KOPT-K1 (cell line): ENCODE measurements around the gene CCND1.

Experiments used
- H3K27ac ChIP-seq: fragments of 200-600 bp; sonication (generic); 2 replicates; pipeline ENCODE4 v1.5.1; 2016; ENCODE audit warnings: antibody characterized with exemption, mild to moderate bottlenecking, low read depth, low read length; ENCODE audit not compliant: poor library complexity, severe bottlenecking
- H3K36me3 ChIP-seq: fragments of 200-600 bp; sonication (generic); 2 replicates; pipeline ENCODE4 v1.5.1; 2017; ENCODE audit warnings: antibody characterized with exemption, mild to moderate bottlenecking, low read length, moderate library complexity; ENCODE audit not compliant: insufficient read depth
- H3K9me3 ChIP-seq: fragments of 200-600 bp; sonication (generic); 2 replicates; pipeline ENCODE4 v1.5.1; 2017; ENCODE audit warnings: antibody characterized with exemption, low read length, mild to moderate bottlenecking; ENCODE audit not compliant: insufficient read depth, poor library complexity, severe bottlenecking

The CCND1 gene

GRCh38 chr11:69642913-69643632 lies 2.1 kb downstream of the CCND1 start:
- Histone ChIP-seq H3K9me3 (no peaks in the 10 kb centered on the region), H3K36me3 (no peaks in the 10 kb centered on the region), H3K27ac (no peak overlapping the region)

DNA sequence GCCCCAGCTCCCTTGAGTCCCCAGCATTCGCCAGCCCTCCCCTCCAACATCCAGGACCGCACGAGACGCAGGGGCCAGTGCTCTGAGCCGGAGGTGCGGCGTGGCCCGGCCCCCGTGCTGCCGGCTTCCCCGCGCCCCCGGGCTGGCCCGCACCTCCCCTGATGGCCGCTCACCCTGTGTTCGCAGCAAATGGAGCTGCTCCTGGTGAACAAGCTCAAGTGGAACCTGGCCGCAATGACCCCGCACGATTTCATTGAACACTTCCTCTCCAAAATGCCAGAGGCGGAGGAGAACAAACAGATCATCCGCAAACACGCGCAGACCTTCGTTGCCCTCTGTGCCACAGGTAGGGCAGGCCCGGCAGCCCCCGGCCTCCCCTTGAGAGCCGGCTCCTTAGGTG lies 2.7 kb downstream of the CCND1 start:
- Histone ChIP-seq H3K9me3 (no peaks in the 10 kb centered on the region), H3K27ac (no peak overlapping the region), H3K36me3 (no peaks in the 10 kb centered on the region)

GRCh38 chr11:69644071-69644961 lies 3.4 kb downstream of the CCND1 start:
- no peaks in the 10 kb centered on the region for H3K36me3 ChIP-seq
- no peak overlapping the region for H3K27ac ChIP-seq
- no peaks in the 10 kb centered on the region for H3K9me3 ChIP-seq

DNA sequence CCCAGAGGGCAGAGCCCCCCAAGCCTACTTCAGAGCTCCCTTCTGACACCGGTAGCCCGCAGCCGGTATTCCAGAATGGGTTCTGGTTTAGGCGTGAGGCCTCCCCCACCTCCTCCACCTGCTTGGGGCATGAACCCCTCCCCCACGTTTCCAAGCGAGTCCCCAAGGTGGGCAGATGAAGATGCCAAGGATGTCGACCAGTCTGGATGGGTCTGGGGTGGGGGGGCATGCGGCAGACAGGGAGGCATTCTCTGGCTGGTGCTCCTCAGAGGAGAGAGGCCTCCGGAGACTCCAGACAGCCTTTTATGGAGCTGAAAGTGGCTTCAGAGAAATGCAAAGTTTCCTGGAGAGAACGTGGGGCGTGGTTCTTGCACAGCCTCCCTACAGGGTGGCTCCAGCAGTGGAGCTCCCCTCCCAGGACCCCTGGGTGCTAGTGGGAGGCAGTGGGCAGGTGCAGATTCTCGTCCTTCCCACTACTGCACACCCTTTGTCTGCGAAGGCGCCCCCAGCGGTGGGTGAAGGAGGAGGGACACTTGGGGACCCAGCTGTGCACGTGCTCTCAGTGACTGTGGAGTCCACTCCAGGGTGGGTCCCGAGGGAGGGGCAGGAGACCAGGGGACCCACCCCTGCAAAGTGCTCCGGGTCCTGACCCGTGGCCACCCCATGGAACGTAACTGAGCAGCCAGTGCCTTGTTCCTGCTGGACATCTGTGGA lies 4.2 kb downstream of the CCND1 start:
- H3K9me3 ChIP-seq: no peaks in the 10 kb centered on the region
- no peak overlapping the region for H3K27ac ChIP-seq

GRCh38 chr11:69645801-69646492 lies 5.0 kb downstream of the CCND1 start:
- Histone ChIP-seq H3K9me3 (no peaks in the 10 kb centered on the region), H3K27ac (no peak overlapping the region), H3K36me3 (no peaks in the 10 kb centered on the region)

More for the DNA sequence above, 4.2 kb downstream of the CCND1 start:
- H3K36me3 ChIP-seq: no peaks in the 10 kb centered on the region

DNA sequence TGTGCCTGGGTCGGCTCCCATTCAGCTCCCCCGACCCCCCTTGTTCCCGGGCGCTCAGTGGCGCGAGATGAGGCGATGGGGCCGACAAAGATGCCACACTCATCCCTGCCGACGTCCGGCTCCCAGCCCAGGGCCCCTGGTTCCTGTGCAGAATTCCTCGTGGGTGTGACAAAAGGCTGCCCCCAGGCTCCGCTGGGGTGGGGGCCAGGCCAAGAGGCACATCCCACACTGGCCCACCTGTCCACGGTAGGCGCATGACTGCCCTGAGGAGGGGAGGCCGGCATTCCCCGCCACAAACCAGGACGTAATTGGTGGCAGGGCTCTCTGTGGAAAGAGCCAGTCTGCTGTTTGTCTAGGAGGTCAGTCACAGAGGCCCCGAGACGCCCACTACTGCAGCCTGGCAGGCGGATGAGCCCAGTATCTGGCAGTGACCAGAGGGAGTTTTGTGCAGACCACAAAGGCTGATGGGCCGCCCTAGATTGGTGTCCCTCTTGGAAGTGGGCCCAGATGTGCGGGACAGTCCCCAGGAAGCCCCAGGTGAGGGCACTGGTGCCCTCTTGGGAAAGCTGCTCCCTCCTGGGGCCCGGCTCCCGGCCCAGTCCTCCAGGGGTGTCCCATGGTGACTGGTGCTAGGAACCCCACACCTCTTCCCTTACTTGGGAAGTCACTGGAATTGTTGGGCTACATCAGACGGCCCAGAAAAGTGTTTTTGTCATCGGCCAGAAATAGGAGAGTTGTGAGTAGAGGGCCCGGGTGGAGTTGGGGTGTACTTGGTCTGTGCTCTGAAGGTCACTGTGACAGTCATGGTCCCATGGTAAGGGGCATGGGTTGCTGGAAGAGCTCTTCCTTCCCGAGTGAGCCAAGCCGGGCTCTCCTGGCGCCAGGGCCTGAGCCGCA lies 5.8 kb downstream of the CCND1 start:
- Histone ChIP-seq H3K36me3 (no peaks in the 10 kb centered on the region), H3K27ac (no peak overlapping the region), H3K9me3 (no peaks in the 10 kb centered on the region)

- no peaks in the 10 kb centered on the region for H3K36me3 ChIP-seq
- no peaks in the 10 kb centered on the region for H3K9me3 ChIP-seq
- no peak overlapping the region for H3K27ac ChIP-seq
Observed at GRCh38 chr11:69647390-69647748, 6.4 kb downstream of the CCND1 start.

DNA sequence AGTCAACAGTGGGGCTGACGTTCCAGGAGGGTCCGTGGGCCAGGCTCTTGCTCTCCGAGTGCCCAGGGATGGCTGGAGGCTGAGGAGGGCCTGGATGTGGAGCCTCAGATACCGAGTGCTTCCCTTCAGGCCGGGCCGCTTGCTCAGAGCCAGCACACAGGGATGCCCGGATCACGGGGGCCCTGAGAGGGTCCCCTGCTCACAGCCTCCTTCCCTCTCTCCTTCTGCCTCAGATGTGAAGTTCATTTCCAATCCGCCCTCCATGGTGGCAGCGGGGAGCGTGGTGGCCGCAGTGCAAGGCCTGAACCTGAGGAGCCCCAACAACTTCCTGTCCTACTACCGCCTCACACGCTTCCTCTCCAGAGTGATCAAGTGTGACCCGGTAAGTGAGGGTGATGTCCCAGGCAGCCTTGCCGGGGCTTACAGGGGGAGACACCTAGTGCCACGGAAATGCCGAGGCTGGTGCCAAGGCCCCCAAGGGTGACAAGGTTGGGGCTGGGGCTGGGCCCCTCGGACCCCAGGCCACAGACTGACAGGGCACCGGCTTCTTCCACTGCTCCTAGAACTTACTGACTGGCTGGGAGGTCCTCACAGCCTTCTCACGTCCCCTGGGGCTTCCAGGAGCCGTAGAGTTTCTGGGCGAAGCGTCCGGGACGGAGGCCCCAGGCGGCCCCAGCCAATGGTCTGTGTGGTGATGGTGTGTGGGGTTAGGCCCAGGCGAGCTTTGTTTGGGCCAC lies 7.0 kb downstream of the CCND1 start:
- H3K27ac ChIP-seq: no peak overlapping the region
- H3K36me3 ChIP-seq: no peaks in the 10 kb centered on the region
- no peaks in the 10 kb centered on the region for H3K9me3 ChIP-seq

DNA sequence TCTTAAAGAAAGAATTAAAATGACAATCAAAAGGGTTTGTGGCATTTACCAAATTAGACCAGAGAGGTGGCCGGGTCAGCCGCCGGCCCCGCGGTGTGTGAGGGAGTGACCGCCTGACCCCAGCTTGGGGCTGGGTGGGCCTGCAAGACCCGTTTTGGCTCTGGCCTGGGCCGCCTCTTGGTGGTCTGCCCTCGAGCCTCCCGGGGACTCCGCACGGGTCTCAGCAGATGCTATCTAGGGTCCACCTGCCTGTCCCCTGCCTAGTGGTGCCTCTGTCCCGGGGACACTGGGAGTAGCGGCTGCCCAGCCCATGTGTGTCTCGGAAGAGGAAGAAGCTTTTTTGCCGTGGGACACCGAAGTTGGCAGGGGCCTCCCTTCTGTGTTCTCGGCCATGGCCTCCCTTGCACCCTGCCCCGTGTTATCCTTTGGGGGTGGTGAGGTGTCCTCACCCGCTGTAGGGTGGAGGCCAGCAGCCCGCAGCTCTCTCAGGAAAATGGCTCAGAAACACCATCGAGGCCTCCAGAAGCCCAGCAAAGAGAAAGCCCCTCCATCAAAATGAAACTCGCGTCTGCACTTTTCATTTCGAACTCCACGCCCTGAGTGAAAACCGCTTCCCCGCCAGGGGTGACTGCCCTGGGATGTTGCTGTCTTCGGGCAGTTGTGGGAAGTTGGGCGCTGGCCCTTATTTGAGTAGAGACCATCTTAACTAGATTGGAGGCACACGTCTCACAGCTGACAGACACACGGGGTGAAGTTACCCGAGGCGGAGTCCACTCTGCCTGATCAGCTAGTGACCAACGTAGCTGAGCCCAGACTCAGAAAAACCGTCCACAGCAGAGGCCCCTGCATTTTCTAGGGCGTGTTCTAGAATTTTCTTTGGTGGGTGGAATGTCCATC lies 8.0 kb downstream of the CCND1 start:
- Histone ChIP-seq H3K27ac (no peak overlapping the region), H3K36me3 (no peaks in the 10 kb centered on the region), H3K9me3 (no peaks in the 10 kb centered on the region)

DNA sequence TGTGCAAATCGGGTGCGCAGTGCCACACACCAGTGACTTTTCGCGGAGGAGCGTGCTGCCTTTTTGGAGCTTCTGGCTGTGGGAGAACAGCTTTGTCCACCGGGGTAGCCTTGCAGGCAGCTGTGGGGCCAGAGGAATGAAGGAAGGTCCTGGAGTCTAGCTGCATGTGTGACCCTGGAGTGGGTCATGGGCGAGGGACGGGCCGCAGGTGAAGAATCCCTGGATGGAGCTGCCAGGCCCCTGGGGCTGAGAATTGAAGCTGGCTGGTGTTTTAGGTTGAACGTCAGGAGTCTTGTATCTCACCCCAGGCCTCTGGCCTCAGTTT lies 8.6 kb downstream of the CCND1 start:
- H3K27ac ChIP-seq: no peak overlapping the region
- no peaks in the 10 kb centered on the region for H3K36me3 ChIP-seq
- H3K9me3 ChIP-seq: no peaks in the 10 kb centered on the region

- Histone ChIP-seq H3K27ac (no peak overlapping the region), H3K9me3 (no peaks in the 10 kb centered on the region), H3K36me3 (no peaks in the 10 kb centered on the region)
Observed at GRCh38 chr11:69650081-69650831, 9.3 kb downstream of the CCND1 start.

DNA sequence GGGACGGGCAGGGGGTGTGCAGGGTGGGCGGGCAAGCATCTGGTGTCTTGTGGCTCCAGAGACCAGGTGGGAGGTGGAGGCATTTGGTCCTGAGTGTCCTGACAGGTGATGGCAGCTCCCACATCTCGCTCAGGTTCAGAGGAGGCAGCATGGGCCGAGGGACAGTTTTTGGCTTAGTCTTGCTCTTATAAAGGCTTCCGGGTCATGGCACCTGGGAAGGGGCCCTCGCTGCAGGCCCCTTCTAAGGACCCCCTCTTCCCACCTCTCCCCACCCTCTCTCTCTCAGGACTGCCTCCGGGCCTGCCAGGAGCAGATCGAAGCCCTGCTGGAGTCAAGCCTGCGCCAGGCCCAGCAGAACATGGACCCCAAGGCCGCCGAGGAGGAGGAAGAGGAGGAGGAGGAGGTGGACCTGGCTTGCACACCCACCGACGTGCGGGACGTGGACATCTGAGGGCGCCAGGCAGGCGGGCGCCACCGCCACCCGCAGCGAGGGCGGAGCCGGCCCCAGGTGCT lies 9.9 kb downstream of the CCND1 start:
- no peak overlapping the region for H3K27ac ChIP-seq
- no peaks in the 10 kb centered on the region for H3K9me3 ChIP-seq
- H3K36me3 ChIP-seq: no peaks in the 10 kb centered on the region
